GM21576 (cell line): Measurements from ENCODE around the gene MARK3.

Source experiments
- ATAC-seq: cut with Tn5 transposase; IDR thresholded peaks from one replicate; pipeline ENCODE4 v1.9.1; 2021; ENCODE audit warnings: mild to moderate bottlenecking, moderate library complexity; ENCODE audit not compliant: unreplicated experiment

Gene MARK3

GRCh38 chr14:103545219-103545914 lies 160.2 kb downstream of the MARK3 start:
- no peak for ATAC-seq

GRCh38 chr14:103545915-103546651 lies 160.9 kb downstream of the MARK3 start:
- no peak for ATAC-seq

GRCh38 chr14:103546652-103547454 lies 161.6 kb downstream of the MARK3 start:
- ATAC-seq = no peak

- no peak for ATAC-seq
Observed at GRCh38 chr14:103547455-103547940, 162.3 kb downstream of the MARK3 start.

GRCh38 chr14:103547941-103548462 lies 162.8 kb downstream of the MARK3 start:
- no peak for ATAC-seq

GRCh38 chr14:103548463-103549351 lies 163.5 kb downstream of the MARK3 start:
- ATAC-seq = no peak

- no peak for ATAC-seq
Observed at GRCh38 chr14:103549361-103550311, 164.4 kb downstream of the MARK3 start.

GRCh38 chr14:103550451-103551337 lies 165.5 kb downstream of the MARK3 start:
- no peak for ATAC-seq

GRCh38 chr14:103551338-103551762 lies 166.1 kb downstream of the MARK3 start:
- no peak for ATAC-seq

GRCh38 chr14:103552011-103552845 lies 167.0 kb downstream of the MARK3 start:
- ATAC-seq = no peak

- ATAC-seq = no peak
Observed at GRCh38 chr14:103552846-103553210, 167.6 kb downstream of the MARK3 start.
